ENCODE results near the gene TDRD10. TPM values are rescaled to one million over a fixed set of nuclear protein-coding genes. Genes with fewer than 3 reads are reported as not detected.

The TDRD10 gene
- total RNA-seq, 1 experiment from 2014 or later, result 0.31 TPM

DNA sequence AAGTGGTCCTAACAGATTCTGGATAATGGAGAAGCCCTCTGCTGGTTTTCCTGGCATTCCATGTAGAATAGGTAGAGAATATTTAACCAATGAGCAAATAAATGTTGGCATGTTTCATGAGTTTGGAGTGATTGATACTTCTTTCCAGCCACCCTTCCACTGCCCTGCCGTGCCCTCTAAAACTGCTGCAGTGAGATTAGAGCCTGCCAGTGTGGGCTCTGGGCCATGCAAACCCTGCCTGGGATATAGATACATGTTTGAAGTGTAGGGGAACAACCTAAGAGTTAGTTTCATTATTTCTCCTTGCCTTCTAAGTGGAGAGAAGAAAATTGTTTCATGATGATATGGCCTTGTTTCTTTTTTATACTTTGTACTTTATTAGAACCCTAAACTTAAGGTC is 46.0 kb downstream of the TDRD10 start:
- no peak overlapping the region for H3K23ac ChIP-seq (ENCODE audit: insufficient read length, low read depth, low read length)
- Mint-ChIP-seq H3K9me3 (no peaks in the 10 kb centered on the region), H3K27me3 (ENCODE audit: low read depth) (no peaks in the 10 kb centered on the region), H3K36me3 (ENCODE audit: insufficient read depth in 1 of 3, low read depth in 3 of 3) (peaks cover 30 to 47% (median 40%) of the 10 kb centered on the region in 3 experiments), H3K4me3 (no peak overlapping the region), H3K4me1 (peaks cover 2 to 3% of the 10 kb centered on the region in 2 experiments), H3K27ac (peak overlapping the region in 1 of 3 experiments; percentile 22; a peak in 1 of 7 replicates)
- H4K5ac ChIP-seq (ENCODE audit: insufficient read length, low read depth, low read length), result no peak overlapping the region
- no peak overlapping the region for H3K4me2 ChIP-seq (ENCODE audit: insufficient read depth, insufficient read length, low read length)
- H2BK12ac ChIP-seq (ENCODE audit: insufficient read length, low read depth, low read length), result no peak overlapping the region
- H3K79me2 ChIP-seq (ENCODE audit: insufficient read depth, low read length), result no peaks in the 10 kb centered on the region
- no peak overlapping the region for H2BK20ac ChIP-seq (ENCODE audit: low read depth, low read length, poor library complexity, severe bottlenecking)
- no peak overlapping the region for H3K56ac ChIP-seq (ENCODE audit: insufficient read length, low read depth, low read length)
- H3K14ac ChIP-seq (ENCODE audit: insufficient read depth, low read length), result no peak overlapping the region
- no peak overlapping the region for H3K4ac ChIP-seq (ENCODE audit: low read depth, low read length)
- H2BK120ac ChIP-seq (ENCODE audit: low read depth, low read length, poor library complexity, severe bottlenecking), result no peak overlapping the region
- no peak overlapping the region for H2AFZ ChIP-seq (ENCODE audit: low read length)
- no peaks in the 10 kb centered on the region for H3K4me1 ChIP-seq (ENCODE audit: insufficient read depth, low read length)
- WGBS (ENCODE audit: extremely low coverage, insufficient read length, low lambda C conversion rate), result no CpG with 5 or more reads among the region's 1 CpG
- H3K23me2 ChIP-seq (ENCODE audit: insufficient read length, low read depth, low read length, poor library complexity, severe bottlenecking), result no peaks in the 10 kb centered on the region
- no peak overlapping the region for H3K27ac ChIP-seq (ENCODE audit: insufficient read length, low read depth, low read length)
- no peaks in the 10 kb centered on the region for H3K79me1 ChIP-seq (ENCODE audit: insufficient read depth, low read depth, low read length, poor library complexity, severe bottlenecking)
- TF ChIP-seq, protein P1, sequence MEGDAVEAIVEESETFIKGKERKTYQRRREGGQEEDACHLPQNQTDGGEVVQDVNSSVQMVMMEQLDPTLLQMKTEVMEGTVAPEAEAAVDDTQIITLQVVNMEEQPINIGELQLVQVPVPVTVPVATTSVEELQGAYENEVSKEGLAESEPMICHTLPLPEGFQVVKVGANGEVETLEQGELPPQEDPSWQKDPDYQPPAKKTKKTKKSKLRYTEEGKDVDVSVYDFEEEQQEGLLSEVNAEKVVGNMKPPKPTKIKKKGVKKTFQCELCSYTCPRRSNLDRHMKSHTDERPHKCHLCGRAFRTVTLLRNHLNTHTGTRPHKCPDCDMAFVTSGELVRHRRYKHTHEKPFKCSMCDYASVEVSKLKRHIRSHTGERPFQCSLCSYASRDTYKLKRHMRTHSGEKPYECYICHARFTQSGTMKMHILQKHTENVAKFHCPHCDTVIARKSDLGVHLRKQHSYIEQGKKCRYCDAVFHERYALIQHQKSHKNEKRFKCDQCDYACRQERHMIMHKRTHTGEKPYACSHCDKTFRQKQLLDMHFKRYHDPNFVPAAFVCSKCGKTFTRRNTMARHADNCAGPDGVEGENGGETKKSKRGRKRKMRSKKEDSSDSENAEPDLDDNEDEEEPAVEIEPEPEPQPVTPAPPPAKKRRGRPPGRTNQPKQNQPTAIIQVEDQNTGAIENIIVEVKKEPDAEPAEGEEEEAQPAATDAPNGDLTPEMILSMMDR (conservative IDR thresholded peaks at IDR 0.05), result no peak
- no peak overlapping the region for H2AK5ac ChIP-seq (ENCODE audit: insufficient read length, low read length)
- H3K9me3 ChIP-seq (ENCODE audit: control insufficient read depth, low read depth, low read length), result no peaks in the 10 kb centered on the region
- H2BK15ac ChIP-seq (ENCODE audit: low read depth, low read length), result no peak overlapping the region
- no peak overlapping the region for H3T11ph ChIP-seq (ENCODE audit: low read length)
- H3K9ac ChIP-seq (ENCODE audit: extremely low read depth, insufficient read length, low read length), result no peak overlapping the region
- H4K20me1 ChIP-seq (ENCODE audit: control insufficient read depth, insufficient read depth, insufficient read length), result no peaks in the 10 kb centered on the region
- no peak overlapping the region for H2BK5ac ChIP-seq (ENCODE audit: insufficient read length, low read length)
- DNase-seq, result no peak
- no peaks in the 10 kb centered on the region for H3K27me3 ChIP-seq (ENCODE audit: insufficient read depth, low read length)
- no peak overlapping the region for H4K91ac ChIP-seq (ENCODE audit: insufficient read length, low read depth, low read length)
- H4K8ac ChIP-seq (replicated peaks; ENCODE audit: insufficient read length, low read depth, low read length), result no peak overlapping the region
- no peak overlapping the region for H3K18ac ChIP-seq (ENCODE audit: insufficient read length, low read depth, low read length)
